DOHH2 (cell line): Measurements from ENCODE around the gene KRTAP10-3.

ENCODE experiments used
- CTCF ChIP-seq: fragments of 200-600 bp; sonication (generic); IDR thresholded peaks from one replicate; pipeline ENCODE4 v1.5.1; 2014; ENCODE audit warnings: antibody characterized with exemption, mild to moderate bottlenecking, low read depth, low read length; ENCODE audit not compliant: poor library complexity, severe bottlenecking
- EZH2phosphoT487 ChIP-seq: fragments of 200-600 bp; sonication (generic); IDR thresholded peaks from 2 replicates; pipeline ENCODE4 v1.6.1; 2017; ENCODE audit warnings: borderline replicate concordance, mild to moderate bottlenecking, antibody characterized with exemption, low read length, moderate library complexity, mixed read lengths

DNA sequence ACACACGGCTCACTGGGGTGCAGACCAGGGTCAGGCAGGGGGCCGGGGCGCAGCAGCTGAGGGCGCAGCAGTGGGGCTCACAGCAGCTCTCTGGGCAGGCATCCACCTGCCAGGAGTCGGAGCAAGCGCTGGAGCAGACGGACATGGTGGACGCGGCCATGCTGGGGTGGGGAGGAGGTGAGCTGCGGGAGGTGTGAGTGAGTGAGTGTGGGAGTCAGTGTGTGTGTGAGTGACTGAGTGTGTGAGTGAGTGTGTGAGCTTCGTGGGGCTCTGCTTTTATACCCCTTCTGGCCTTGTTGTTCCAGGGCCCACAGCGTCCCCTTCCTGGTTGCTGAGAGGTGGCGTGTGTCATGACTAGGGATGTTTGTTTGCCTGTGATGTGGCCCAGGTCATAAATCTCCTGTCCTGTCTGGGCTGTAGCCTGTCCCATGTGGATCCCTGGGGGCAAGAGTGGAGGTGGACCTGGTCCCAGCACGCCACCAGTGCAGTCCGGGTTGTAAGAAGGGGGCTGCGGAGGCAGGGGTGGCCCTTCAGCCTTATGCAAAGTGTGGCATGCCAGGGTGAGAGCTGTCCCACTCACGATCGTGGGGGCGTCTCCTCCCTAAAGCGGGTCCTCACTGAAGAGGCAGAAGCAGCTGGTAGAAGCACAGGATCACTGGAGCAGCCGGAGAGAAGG is 18.5 kb downstream of the KRTAP10-3 start, which contains the start of gene KRTAP10-1:
- TF ChIP-seq CTCF (no peak), EZH2phosphoT487 (no peak)
